Vagina (tissue), 2 donors: Measurements from ENCODE around the gene MEI1. TPM values are rescaled to one million over a fixed set of nuclear protein-coding genes. Genes with fewer than 3 reads are reported as not detected.

ENCODE experiments used
- DNase-seq, 2 donors: peaks; one replicate each; pipeline ENCODE4 v3.0.0-alpha.2; 2017; ENCODE audit errors: extremely low spot score in 2 of 2
- H3K27ac ChIP-seq: fragments of 200-600 bp; sonication (generic); one replicate; pipeline ENCODE4 v1.5.1; 2019
- H3K27me3 ChIP-seq: fragments of 200-600 bp; sonication (generic); one replicate; pipeline ENCODE4 v1.5.1; 2019
- H3K36me3 ChIP-seq, 2 donors: fragments of 200-600 bp; sonication (generic); one replicate each; pipeline ENCODE4 v1.5.1; 2017 to 2019
- H3K4me1 ChIP-seq: fragments of 200-600 bp; sonication (generic); one replicate; pipeline ENCODE4 v1.5.1; 2019
- H3K4me3 ChIP-seq, 2 donors: fragments of 200-600 bp; sonication (generic); 1 replicate in 1 of 2; 2 replicates in 1 of 2; pipeline ENCODE4 v1.5.1; 2016 to 2019
- H3K9me3 ChIP-seq: fragments of 200-600 bp; sonication (generic); one replicate; pipeline ENCODE4 v1.5.1; 2019
- CTCF ChIP-seq, 3 experiments: fragments of 450-650 bp in 2 of 3; fragments of 200-600 bp in 1 of 3; sonication (generic) in 1 of 3; IDR thresholded peaks; one replicate each; pipeline ENCODE4 v1.5.1; 2017 to 2019; ENCODE audit warnings: antibody characterized with exemption in 3 of 3, mild to moderate bottlenecking in 2 of 3, moderate library complexity in 2 of 3
- POLR2A ChIP-seq, 2 donors: fragments of 450-650 bp; IDR thresholded peaks; one replicate each; pipeline ENCODE4 v1.6.1; 2017; ENCODE audit warnings: antibody characterized with exemption in 2 of 2, mild to moderate bottlenecking in 2 of 2, moderate library complexity in 2 of 2
- POLR2AphosphoS5 ChIP-seq, 2 donors: sonication (generic); formaldehyde crosslinking; IDR thresholded peaks; one replicate each; pipeline ENCODE4 v1.9.0; 2017; ENCODE audit warnings: antibody characterized with exemption in 2 of 2, mild to moderate bottlenecking in 2 of 2, low read depth in 1 of 2; ENCODE audit not compliant: insufficient read depth in 1 of 2
- intact Hi-C: fragments of 100-400 bp; cut with DNase I; formaldehyde crosslinking; loops from one replicate; pipeline ENCODE4 v1.15.1; 2023
- small RNA-seq: library from RNA; depleted of rRNA; stranded (forward); fragments of <200 nt; gene quantifications from one replicate; pipeline ENCODE3, GENCODE V24; 2016
- total RNA-seq: library from RNA; depleted of rRNA; stranded (reverse); fragments of >200 nt; gene quantifications from one replicate; pipeline ENCODE4 v1.2.3, GENCODE V29; 2016

MEI1 gene
- total RNA-seq, 1 donor from 2014 or later: 6.4 TPM

DNA sequence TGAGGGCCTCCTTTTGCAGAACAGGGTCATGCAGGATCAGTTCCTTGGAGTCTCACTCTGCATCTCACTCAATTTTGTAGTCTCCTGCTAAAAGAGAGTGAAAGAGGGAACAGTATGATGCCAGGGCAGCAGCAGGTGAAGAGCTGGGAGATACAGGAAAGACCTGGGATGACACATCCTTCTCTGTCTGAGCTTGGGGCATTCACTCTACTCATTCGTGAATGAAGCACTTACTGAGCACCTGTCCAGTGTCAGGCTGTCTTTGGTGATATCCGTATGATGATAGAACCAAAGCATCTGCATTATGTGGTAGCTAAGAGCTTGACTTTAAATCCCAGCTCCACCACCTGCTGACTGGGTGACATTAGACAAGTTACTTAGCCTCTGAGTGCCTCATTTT is 148.0 kb downstream of the MEI1 start:
- Histone ChIP-seq H3K27ac (peak overlapping the region; percentile 52), H3K36me3 (no peaks in the 10 kb centered on the region), H3K4me3 (no peak overlapping the region), H3K9me3 (no peaks in the 10 kb centered on the region), H3K4me1 (peaks cover 70% of the 10 kb centered on the region), H3K27me3 (no peaks in the 10 kb centered on the region)
- DNase-seq: no peak
- intact Hi-C loops: no loop called here
- no peak for TF ChIP-seq POLR2AphosphoS5 (IDR thresholded peaks at IDR 0.05; ENCODE audit: insufficient read depth in 1 of 2, low read depth in 1 of 2)
- TF ChIP-seq POLR2A (IDR thresholded peaks at IDR 0.05): no peak
- no peak for TF ChIP-seq CTCF (IDR thresholded peaks at IDR 0.05)

GRCh38 chr22:41848468-41848867 is 149.2 kb downstream of the MEI1 start:
- Histone ChIP-seq H3K36me3 (no peaks in the 10 kb centered on the region), H3K9me3 (no peaks in the 10 kb centered on the region), H3K27me3 (no peaks in the 10 kb centered on the region), H3K27ac (peak overlapping the region; percentile 13), H3K4me3 (no peak overlapping the region), H3K4me1 (peaks cover 59% of the 10 kb centered on the region)
- intact Hi-C loops: no loop called here
- peak in 1 of 2 donors; percentile 49 for TF ChIP-seq POLR2AphosphoS5 (IDR thresholded peaks at IDR 0.05; ENCODE audit: insufficient read depth in 1 of 2, low read depth in 1 of 2)
- TF ChIP-seq CTCF (IDR thresholded peaks at IDR 0.05): no peak
- DNase-seq: no peak

Small RNA genes within 50 kb of the gene (small RNA-seq; reads per million reads assigned to genes)
- gene HMGN2P10: not detected
- not detected for gene RF00019
- not detected for gene RNU6-476P
- not detected for gene RNU6ATAC22P

Other genes starting within 250 kb of the MEI1 start
- gene PHF5A, start 230.8 kb upstream of the MEI1 start, total RNA-seq: 35.4 TPM
- gene ACO2, start 230.4 kb upstream of the MEI1 start, total RNA-seq: 78.6 TPM
- gene POLR3H, start 155.0 kb upstream of the MEI1 start, total RNA-seq: 21.4 TPM
- 29.7 TPM for gene CSDC2, start 138.5 kb upstream of the MEI1 start, total RNA-seq
- 40.8 TPM for gene PMM1, start 109.7 kb upstream of the MEI1 start, total RNA-seq
- 20.6 TPM for gene DESI1, start 78.5 kb upstream of the MEI1 start, total RNA-seq
- 158 TPM for gene XRCC6, start 78.2 kb upstream of the MEI1 start, total RNA-seq
- gene SNU13, start 10.6 kb upstream of the MEI1 start, total RNA-seq: 113 TPM
- 8.8 TPM for gene CCDC134, start 101.2 kb downstream of the MEI1 start, total RNA-seq
- 98.0 TPM for gene SREBF2, start 133.6 kb downstream of the MEI1 start, total RNA-seq
- gene SHISA8, start 215.6 kb downstream of the MEI1 start, total RNA-seq: not detected
- not detected for gene TNFRSF13C, start 227.3 kb downstream of the MEI1 start, total RNA-seq
- gene CENPM, start 247.6 kb downstream of the MEI1 start, total RNA-seq: not detected